HCT116 (cell line): ENCODE data around the gene GLRA3. TPM values are rescaled to one million over a fixed set of nuclear protein-coding genes. Genes with fewer than 3 reads are reported as not detected.

Experiments used
- ATAC-seq: fragments of 200-7000 bp; cut with Tn5 transposase; 2 replicates; pipeline ENCODE4 v1.9.1; 2020; ENCODE audit warnings: mild to moderate bottlenecking, moderate library complexity
- BruUV-seq: library from RNA; stranded (reverse); fragments of 400-500 nt; replicated peaks from 2 replicates; lab custom pipeline; 2021; lab: Mats Ljungman, UMichigan
- CTCF ChIA-PET: fragments of 300-600 bp; sonication (Branson Sonifier 250); formaldehyde crosslinking; loops from one replicate; lab custom pipeline; 2021; ENCODE audit warnings: antibody characterized with exemption; lab: Charles Lee
- POLR2A ChIA-PET: fragments of 300-600, 350-600 bp; sonication (Branson Sonifier 250); formaldehyde crosslinking; loops from one replicate; lab custom pipeline; 2021; ENCODE audit warnings: antibody characterized with exemption; lab: Charles Lee
- RAD21 ChIA-PET, 2 experiments: fragments of 300-600 bp; sonication (Branson Sonifier 250); formaldehyde crosslinking; loops; one replicate each; lab custom pipeline; 2023; ENCODE audit warnings: low total read pairs in 2 of 2; ENCODE audit not compliant: uncharacterized antibody in 2 of 2, unreplicated experiment in 2 of 2, low non-redundant PET in 1 of 2; lab: Charles Lee
- DNase-seq: peaks from one replicate; pipeline ENCODE4 v3.0.0-alpha.2; 2010; ENCODE audit warnings: low read depth, low spot score
- H2AFZ ChIP-seq: fragments of 200-600 bp; shearing (Covaris generic), sonication (generic); 2 replicates; pipeline ENCODE4 v1.6.1; 2017; ENCODE audit warnings: low read depth, mixed run types, mixed read lengths, antibody characterized with exemption, low read length; ENCODE audit not compliant: poor library complexity, severe bottlenecking
- H3K27ac ChIP-seq: 2 replicates; pipeline ENCODE4 v1.5.1; 2012; ENCODE audit warnings: low read depth, low read length
- H3K27me3 ChIP-seq: fragments of 200-600 bp; sonication (generic); 2 replicates; pipeline ENCODE4 v1.6.1; 2016; ENCODE audit warnings: mixed run types, low read length, mixed read lengths; ENCODE audit not compliant: insufficient read depth
- H3K36me3 ChIP-seq, 2 experiments: fragments of 200-500 bp in 1 of 2; fragments of 200-600 bp in 1 of 2; sonication (Bioruptor generic) in 1 of 2; sonication (generic) in 1 of 2; 2 replicates each; pipeline versions ENCODE4 v1.5.1 to v1.6.1; 2014 to 2016; ENCODE audit warnings: low read length in 2 of 2, inconsistent platforms in 1 of 2, mixed read lengths in 1 of 2, mixed run types in 1 of 2; ENCODE audit not compliant: insufficient read depth in 2 of 2, control insufficient read depth in 1 of 2
- H3K4me1 ChIP-seq, 2 experiments: fragments of 200-600 bp in 1 of 2; sonication (generic) in 1 of 2; 2 replicates each; pipeline versions ENCODE4 v1.5.1 to v1.6.1; 2012 to 2017; ENCODE audit warnings: low read length in 2 of 2, inconsistent platforms in 1 of 2, mild to moderate bottlenecking in 1 of 2, mixed read lengths in 1 of 2, mixed run types in 1 of 2, moderate library complexity in 1 of 2; ENCODE audit not compliant: insufficient read depth in 2 of 2, control insufficient read depth in 1 of 2
- H3K4me2 ChIP-seq: fragments of 200-600 bp; sonication (generic); 2 replicates; pipeline ENCODE4 v1.6.1; 2017; ENCODE audit warnings: mixed run types, low read length, mixed read lengths
- H3K4me3 ChIP-seq, 2 experiments: fragments of 200-600 bp in 1 of 2; sonication (generic) in 1 of 2; replicated peaks in 1 of 2; 2 replicates each; pipeline ENCODE4 v1.5.1; 2011 to 2016; ENCODE audit warnings: low read length in 2 of 2, control low read depth in 1 of 2, low read depth in 1 of 2, mild to moderate bottlenecking in 1 of 2, mixed read lengths in 1 of 2, mixed run types in 1 of 2
- H3K79me2 ChIP-seq: fragments of 200-600 bp; sonication (generic); 2 replicates; pipeline ENCODE4 v1.6.1; 2017; ENCODE audit warnings: mild to moderate bottlenecking, mixed run types, low read length, moderate library complexity, mixed read lengths; ENCODE audit not compliant: insufficient read depth
- H3K9ac ChIP-seq: fragments of 200-600 bp; sonication (generic); 2 replicates; pipeline ENCODE4 v1.6.1; 2016; ENCODE audit warnings: low read length, mixed read lengths
- H3K9me2 ChIP-seq: fragments of 200-600 bp; sonication (generic), shearing (Covaris generic); 2 replicates; pipeline ENCODE4 v1.6.1; 2017; ENCODE audit warnings: mixed run types, mild to moderate bottlenecking, moderate library complexity; ENCODE audit not compliant: insufficient read depth
- H3K9me3 ChIP-seq, 2 experiments: fragments of 200-500 bp in 1 of 2; fragments of 200-600 bp in 1 of 2; sonication (Bioruptor generic) in 1 of 2; sonication (generic) in 1 of 2; 2 replicates each; pipeline ENCODE4 v1.6.1; 2014 to 2017; ENCODE audit warnings: low read length in 2 of 2, mixed read lengths in 2 of 2, inconsistent platforms in 1 of 2, low read depth in 1 of 2, mild to moderate bottlenecking in 1 of 2, mixed run types in 1 of 2, moderate library complexity in 1 of 2; ENCODE audit not compliant: control insufficient read depth in 1 of 2, insufficient read depth in 1 of 2
- H4K20me1 ChIP-seq: fragments of 200-600 bp; sonication (generic), shearing (Covaris generic); 2 replicates; pipeline ENCODE4 v1.6.1; 2017; ENCODE audit warnings: mixed run types, mild to moderate bottlenecking, moderate library complexity; ENCODE audit not compliant: insufficient read depth
- ATF3 ChIP-seq: IDR thresholded peaks from 2 replicates; pipeline ENCODE4 v1.6.1; 2012
- CBX3 ChIP-seq: IDR thresholded peaks from 2 replicates; pipeline ENCODE4 v1.6.1; 2012; ENCODE audit warnings: low read depth
- CTCF ChIP-seq, 3 experiments: fragments of 200-600 bp in 1 of 3; sonication (generic) in 1 of 3; IDR thresholded peaks in 2 of 3; conservative IDR thresholded peaks in 1 of 3; 2 replicates each; pipeline ENCODE4 v1.5.1; 2012 to 2017; ENCODE audit warnings: low read depth in 2 of 3, low read length in 2 of 3, antibody characterized with exemption in 1 of 3, borderline replicate concordance in 1 of 3, control low read depth in 1 of 3, mild to moderate bottlenecking in 1 of 3, mixed read lengths in 1 of 3, mixed run types in 1 of 3, moderate library complexity in 1 of 3; ENCODE audit not compliant: insufficient read depth in 1 of 3
- EGR1 ChIP-seq: IDR thresholded peaks from 2 replicates; pipeline ENCODE4 v1.6.1; 2012; ENCODE audit warnings: low read depth
- EZH2 ChIP-seq: fragments of 200-600 bp; sonication (generic); IDR thresholded peaks from 2 replicates; pipeline ENCODE4 v1.6.1; 2017; ENCODE audit warnings: antibody characterized with exemption, mixed run types
- JUND ChIP-seq: IDR thresholded peaks from 2 replicates; pipeline ENCODE4 v1.6.1; 2012
- POLR2A ChIP-seq: IDR thresholded peaks from 2 replicates; pipeline ENCODE4 v1.7.0; 2011; ENCODE audit warnings: borderline replicate concordance; ENCODE audit not compliant: insufficient read depth, insufficient read length; ENCODE audit errors: extremely low read depth
- RAD21 ChIP-seq: IDR thresholded peaks from 2 replicates; pipeline ENCODE4 v1.6.1; 2012; ENCODE audit warnings: low read depth, mild to moderate bottlenecking
- TCF7L2 ChIP-seq: IDR thresholded peaks from 2 replicates; pipeline ENCODE4 v1.7.0; 2011; ENCODE audit warnings: borderline replicate concordance, inconsistent platforms; ENCODE audit not compliant: insufficient read depth, insufficient read length; ENCODE audit errors: extremely low read depth
- ZFX ChIP-seq: fragments of 450-650 bp; IDR thresholded peaks from 2 replicates; pipeline ENCODE4 v1.6.1; 2017
- intact Hi-C: fragments of 100-400 bp; cut with micrococcal nuclease; formaldehyde crosslinking; loops from 2 replicates; pipeline ENCODE4 v1.10.0; 2022
- total RNA-seq: library from RNA; stranded (reverse); gene quantifications from one replicate; pipeline ENCODE4 v1.2.1, GENCODE V29; 2021; ENCODE audit not compliant: unreplicated experiment
- TF ChIP-seq, protein P1 (sequence below): IDR thresholded peaks from 2 replicates; pipeline ENCODE4 v1.6.1; 2012; ENCODE audit warnings: low read depth

The GLRA3 gene
- total RNA-seq, 1 experiment from 2014 or later, result not detected

- Histone ChIP-seq H3K9me3 (no peaks in the 10 kb centered on the region), H3K4me1 (no peaks in the 10 kb centered on the region), H3K9me2 (no peaks in the 10 kb centered on the region), H3K79me2 (no peaks in the 10 kb centered on the region), H3K36me3 (no peaks in the 10 kb centered on the region), H3K27me3 (no peaks in the 10 kb centered on the region), H3K9ac (no peak overlapping the region), H2AFZ (no peak overlapping the region), H3K27ac (no peak overlapping the region), H3K4me2 (no peak overlapping the region), H3K4me3 (no peak overlapping the region), H4K20me1 (no peaks in the 10 kb centered on the region)
- TF ChIP-seq RAD21, result no peak
- TF ChIP-seq ATF3, result no peak
- no peak for TF ChIP-seq ZFX
- TF ChIP-seq, protein P1, sequence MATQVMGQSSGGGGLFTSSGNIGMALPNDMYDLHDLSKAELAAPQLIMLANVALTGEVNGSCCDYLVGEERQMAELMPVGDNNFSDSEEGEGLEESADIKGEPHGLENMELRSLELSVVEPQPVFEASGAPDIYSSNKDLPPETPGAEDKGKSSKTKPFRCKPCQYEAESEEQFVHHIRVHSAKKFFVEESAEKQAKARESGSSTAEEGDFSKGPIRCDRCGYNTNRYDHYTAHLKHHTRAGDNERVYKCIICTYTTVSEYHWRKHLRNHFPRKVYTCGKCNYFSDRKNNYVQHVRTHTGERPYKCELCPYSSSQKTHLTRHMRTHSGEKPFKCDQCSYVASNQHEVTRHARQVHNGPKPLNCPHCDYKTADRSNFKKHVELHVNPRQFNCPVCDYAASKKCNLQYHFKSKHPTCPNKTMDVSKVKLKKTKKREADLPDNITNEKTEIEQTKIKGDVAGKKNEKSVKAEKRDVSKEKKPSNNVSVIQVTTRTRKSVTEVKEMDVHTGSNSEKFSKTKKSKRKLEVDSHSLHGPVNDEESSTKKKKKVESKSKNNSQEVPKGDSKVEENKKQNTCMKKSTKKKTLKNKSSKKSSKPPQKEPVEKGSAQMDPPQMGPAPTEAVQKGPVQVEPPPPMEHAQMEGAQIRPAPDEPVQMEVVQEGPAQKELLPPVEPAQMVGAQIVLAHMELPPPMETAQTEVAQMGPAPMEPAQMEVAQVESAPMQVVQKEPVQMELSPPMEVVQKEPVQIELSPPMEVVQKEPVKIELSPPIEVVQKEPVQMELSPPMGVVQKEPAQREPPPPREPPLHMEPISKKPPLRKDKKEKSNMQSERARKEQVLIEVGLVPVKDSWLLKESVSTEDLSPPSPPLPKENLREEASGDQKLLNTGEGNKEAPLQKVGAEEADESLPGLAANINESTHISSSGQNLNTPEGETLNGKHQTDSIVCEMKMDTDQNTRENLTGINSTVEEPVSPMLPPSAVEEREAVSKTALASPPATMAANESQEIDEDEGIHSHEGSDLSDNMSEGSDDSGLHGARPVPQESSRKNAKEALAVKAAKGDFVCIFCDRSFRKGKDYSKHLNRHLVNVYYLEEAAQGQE, result no peak
- TF ChIP-seq EGR1, result no peak
- no peak for TF ChIP-seq CTCF (IDR thresholded peaks at IDR 0.05 in 2 of 3, conservative IDR thresholded peaks at IDR 0.05 in 1 of 3; ENCODE audit: borderline replicate concordance in 1 of 3, insufficient read depth in 1 of 3, low read depth in 2 of 3, low read length in 2 of 3)
- TF ChIP-seq POLR2A, result no peak
- TF ChIP-seq EZH2, result no peak
- TF ChIP-seq JUND, result no peak
- no peak for TF ChIP-seq CBX3
- TF ChIP-seq TCF7L2, result no peak
- CTCF ChIA-PET, result no interaction called here
- no peak for DNase-seq
- no TSS peak for BruUV-seq
- ATAC-seq, result no peak
- intact Hi-C loops, result no loop called here
- POLR2A ChIA-PET, result no interaction called here
- RAD21 ChIA-PET, result no interaction called here
These were observed 82.3 kb downstream of the GLRA3 start for GRCh38 chr4:174746710-174747109.
